HG03095 (cell line): ENCODE measurements around the gene USP49.
A peak's percentile ranks its signal among the peaks of the same experiment; 100 is the strongest.
"Not testable (repeated sequence)": the region's sequence is repeated elsewhere in the genome, so short reads cannot be mapped to it uniquely, and the experiment has no call there.

Source experiments
- ATAC-seq: cut with Tn5 transposase; IDR thresholded peaks from one replicate; pipeline ENCODE4 v1.9.1; 2021; ENCODE audit warnings: moderate library complexity; ENCODE audit not compliant: unreplicated experiment

Gene USP49

GRCh38 chr6:41895300-41896233 lies at the start of gene USP49:
Gene USP49, minus strand, starts transcription at chr6:41895375. Its CDS starts 88,392 bp downstream, at chr6:41806983.
- ATAC-seq: peak; percentile 73

DNA sequence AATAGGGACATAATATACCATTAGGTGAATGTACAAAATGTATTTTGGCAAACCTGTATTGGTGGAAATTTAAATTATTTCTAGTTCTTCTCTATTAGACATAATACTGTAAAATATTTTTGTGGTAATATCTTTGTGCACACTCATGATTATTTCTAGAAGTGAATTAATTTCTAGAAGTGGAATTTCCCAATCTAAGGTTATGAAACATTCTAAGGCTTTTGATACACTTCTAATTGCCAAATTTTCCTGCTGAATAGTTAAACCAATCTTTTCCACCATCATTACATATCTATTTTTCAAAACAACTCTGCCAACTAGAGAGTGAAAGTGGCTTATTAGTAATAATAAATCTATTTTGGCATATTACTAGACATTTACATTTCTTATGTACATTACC lies 48.3 kb upstream of the USP49 start:
- no peak for ATAC-seq

- not testable (repeated sequence) for ATAC-seq
These were observed 47.7 kb upstream of the USP49 start for GRCh38 chr6:41942882-41943281.

DNA sequence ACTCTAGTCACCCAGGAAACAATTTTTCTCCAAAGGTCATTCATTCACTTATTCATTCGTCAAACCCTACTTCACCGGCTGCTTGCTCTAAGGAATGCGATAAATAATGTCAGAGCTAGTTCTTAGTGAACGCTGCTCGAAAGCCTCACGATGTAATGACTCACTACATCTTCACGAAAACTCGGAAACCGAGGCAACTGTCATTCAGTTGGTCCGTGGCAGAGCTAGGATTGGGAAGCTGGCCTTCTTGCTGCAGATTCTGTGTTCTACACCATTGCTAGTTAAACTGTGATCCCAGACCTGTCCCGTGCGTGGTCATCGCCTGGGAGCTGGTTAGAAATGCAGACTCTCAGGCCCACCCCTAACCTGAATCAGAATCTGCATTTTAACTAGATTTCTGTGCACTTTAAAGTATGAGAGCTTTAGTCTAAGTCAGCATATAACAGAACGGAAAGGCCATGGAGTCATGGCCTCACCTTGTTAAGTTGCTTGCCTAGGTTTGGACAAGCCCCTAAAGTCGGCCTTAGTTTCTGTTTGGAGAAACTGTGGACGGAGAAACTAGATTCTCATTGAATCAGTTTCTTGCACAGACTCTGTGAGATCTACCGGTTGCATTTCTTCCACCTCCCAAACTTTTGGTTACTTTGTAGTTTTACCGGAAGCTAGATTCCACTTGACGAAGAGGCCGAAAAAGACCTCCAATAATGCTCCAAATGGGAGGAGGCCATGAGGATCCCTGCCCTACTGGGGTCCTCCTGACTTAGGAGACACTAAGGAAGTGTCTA lies 47.1 kb upstream of the USP49 start:
- ATAC-seq: no peak

DNA sequence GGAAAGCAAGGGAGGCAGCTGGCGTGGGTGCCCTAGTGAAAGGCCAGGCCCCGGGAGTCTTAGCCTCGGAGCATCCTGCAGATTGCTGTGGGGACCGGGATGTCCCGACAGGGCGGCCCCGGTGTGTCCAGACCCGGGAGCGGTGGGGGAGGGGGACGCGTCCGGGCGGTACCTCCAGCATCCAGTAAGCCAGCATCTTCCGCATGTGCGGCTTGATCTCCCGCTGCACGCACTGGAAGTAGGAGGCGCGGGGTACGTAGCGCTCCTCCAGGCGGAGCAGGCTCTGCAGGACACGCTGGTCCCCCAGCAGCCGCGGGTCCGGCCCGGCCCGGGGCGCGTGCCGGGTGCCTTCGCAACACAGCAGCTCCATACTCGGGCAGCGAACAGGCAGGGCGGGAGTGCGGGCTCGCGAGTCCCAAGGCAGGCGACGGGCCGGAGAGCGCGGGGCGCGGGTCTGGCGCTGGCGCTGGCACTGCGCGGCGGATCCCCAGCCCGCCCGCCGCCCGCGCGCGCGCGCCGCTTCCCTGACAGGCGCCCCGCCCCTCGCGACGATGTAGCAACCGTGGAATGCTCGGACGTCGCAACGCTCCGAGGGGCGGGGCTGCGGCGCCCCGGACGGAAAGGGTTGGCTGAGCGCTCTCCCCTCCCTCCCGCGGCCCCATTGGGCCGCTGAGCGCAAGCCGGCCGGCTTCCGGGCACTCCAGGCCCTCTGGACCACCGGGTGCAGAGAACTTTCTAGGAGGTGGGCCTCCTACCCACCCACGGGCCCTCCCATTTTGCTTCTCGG lies 46.3 kb upstream of the USP49 start, which contains the start of gene CCND3:
Gene CCND3, minus strand, starts transcription at position 529 of the 787 bp plus-strand sequence. Its CDS starts 159 bp downstream, at position 370.
- peak; percentile 86 for ATAC-seq

DNA sequence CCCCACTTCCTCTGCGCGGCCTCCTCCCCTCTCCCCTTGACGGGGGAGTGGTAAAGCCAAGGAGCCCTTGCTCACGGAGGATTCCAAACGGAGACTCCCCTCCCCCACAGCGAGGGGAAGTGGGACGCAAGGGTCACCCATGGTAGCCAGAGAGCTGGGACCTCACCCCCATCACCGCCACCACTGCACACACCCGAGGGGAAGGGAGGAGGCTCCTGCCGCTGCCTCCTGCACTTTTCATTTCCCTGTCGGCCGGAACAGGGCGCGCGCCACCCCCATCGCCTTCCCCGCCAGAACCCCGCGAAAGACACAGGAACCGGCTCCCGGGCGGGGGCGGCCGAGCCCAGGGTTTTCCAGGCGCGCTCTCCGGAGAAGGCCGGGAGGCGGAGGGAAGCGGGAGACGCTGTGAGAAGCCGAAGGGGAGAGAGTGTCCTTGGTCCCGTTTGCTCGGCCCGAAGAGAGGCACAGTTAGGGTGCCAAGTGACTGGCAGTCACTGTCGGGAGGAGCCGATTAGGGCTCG lies 45.6 kb upstream of the USP49 start:
- ATAC-seq: no peak

DNA sequence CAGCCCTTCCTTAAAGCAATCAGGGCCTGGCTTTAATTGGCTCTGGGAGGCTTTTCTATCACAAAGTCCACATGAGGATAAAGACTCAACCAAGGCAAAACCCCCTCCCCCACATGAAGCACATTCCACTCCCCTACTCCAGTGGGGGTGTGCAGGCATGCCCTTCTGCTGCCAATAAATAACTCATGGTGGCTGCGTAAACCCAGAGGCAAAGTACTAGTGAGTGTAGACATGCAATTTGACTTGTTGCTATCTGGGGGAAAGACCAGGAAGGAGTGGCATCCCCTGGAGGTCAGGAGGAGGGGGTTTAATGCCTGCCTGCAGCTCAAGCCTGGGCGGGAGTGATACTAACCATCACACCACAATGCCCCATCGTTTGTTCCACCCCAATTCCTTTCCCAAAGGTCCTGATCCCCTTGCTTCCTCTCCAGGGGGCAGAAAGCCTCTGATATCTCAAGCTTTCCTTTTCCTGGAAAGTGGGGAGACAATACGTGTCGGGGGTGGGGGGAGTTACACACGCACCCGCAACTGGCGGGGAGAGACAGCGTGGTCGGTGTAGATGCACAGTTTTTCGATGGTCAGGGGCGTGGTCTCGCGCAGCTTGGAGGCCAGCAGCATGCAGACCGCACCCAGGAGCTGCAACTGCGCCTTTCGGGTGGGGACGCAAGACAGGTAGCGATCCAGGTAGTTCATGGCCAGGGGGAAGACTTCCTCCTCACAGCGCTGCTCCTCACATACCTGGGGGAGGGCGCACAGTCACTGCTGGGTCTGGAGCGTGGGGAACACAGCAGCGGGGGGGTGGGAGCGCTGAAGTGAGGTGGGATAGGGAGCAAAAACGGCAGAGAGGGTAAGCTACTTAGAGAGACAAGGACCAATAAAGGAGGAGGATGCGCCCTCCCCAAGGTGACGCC lies 44.9 kb upstream of the USP49 start:
- no peak for ATAC-seq

DNA sequence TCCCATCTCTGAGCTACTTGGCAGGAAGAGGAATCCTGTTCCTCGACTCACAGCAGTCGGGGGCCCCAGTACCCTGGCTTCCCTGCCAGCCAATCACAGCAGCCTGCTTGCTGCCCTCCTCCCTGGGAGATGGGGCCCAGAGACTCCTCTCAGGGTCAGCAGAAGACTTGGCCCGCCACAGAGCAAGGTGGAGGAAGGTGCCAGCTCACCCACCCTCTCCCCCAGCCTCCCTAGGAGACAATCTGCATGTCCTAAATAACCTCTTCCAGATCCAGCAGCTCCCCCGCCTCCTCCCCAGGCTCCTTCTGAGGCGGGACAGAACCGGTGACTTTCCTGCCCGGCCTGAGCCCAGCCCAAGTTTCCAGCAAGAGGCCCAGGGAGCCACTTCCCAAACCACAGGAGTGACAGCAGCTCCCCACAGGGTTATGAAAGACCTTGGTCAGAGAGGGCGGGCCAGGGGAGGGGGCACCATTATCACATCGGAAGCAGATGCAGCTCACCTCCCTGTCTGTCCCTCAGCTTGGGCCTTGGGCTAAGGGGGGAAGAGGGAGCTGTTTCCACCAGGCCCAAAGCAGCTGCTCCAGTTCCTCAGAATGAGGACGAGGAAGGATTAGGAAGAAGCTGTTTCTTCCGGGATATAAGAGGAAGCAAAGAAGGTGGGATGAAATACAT lies 44.1 kb upstream of the USP49 start:
- ATAC-seq: no peak

- no peak for ATAC-seq
These were observed 43.5 kb upstream of the USP49 start for GRCh38 chr6:41938590-41939175.

DNA sequence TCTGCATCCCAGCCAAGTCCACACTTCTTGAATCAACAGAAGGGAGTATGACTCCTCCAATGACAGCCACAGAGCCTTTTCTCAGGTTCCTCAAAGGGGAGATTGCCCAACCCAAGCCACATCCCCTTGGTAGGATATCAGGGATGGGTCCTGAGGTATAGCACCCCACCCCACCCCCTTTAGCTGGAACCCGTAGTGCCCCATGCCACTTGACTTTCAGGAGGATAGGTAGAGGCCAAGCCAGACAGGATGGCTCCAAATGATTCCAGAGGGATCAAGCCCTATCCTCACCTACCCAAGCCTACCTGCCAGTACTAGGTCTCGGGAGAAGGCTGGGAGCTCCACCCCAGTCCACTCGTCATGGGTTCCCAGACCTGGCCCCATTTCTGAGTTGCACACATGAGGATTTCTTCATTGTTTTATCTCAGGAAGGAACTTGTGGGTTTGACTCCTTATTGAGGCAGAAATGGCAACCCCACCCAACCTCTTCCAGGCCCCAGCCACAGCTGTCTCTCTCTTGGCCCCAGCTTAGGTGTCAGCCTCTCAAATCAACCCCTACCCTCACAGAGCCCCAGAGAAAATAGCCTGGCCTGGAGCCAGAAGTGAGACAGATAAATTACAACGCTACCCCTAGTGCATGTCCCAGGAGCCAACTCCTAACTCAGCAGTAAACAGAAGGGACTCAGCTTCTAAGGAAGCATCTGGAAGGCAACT lies 42.8 kb upstream of the USP49 start:
- no peak for ATAC-seq

DNA sequence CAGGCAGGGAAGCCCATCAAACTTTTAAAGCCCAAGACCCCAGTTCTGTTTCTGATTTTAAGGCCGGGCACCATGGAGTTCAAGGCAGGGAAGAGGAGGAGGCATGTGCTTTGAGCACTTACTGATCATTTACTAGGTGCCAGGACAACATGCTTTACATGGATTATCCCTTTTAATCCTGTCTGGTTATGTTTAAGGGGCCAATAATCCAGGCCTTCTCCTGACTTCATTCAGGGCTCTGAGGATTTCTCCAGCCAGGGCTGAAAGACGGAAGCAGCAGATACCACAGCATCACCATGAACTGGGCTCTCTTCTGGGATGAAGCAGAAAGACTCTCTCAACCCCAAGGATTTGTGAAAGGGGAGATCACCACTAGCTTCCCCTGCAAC lies 42.3 kb upstream of the USP49 start:
- ATAC-seq: no peak

- peak; percentile 42 for ATAC-seq
These were observed 41.1 kb upstream of the USP49 start for GRCh38 chr6:41936073-41936837.

GRCh38 chr6:41935685-41936072 lies 40.5 kb upstream of the USP49 start:
- no peak for ATAC-seq

DNA sequence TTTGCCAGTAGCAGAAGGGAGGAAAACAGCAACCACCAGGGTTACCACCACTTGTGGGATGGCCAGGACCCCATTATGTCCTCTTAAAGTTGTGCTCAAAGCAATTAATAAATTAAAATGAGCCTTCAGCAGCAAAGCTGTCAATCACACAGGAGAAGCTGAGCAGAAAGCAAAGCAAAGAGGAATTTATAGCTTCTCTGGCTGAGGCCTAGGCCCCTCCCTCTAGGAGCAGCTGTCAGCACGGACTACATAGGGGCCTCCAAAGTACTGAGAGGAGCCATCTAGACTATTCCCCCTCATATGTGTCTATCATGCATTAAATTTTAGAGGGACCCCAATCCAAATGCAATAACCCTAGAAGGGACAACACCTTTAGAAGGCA lies 40.0 kb upstream of the USP49 start:
- ATAC-seq: no peak

DNA sequence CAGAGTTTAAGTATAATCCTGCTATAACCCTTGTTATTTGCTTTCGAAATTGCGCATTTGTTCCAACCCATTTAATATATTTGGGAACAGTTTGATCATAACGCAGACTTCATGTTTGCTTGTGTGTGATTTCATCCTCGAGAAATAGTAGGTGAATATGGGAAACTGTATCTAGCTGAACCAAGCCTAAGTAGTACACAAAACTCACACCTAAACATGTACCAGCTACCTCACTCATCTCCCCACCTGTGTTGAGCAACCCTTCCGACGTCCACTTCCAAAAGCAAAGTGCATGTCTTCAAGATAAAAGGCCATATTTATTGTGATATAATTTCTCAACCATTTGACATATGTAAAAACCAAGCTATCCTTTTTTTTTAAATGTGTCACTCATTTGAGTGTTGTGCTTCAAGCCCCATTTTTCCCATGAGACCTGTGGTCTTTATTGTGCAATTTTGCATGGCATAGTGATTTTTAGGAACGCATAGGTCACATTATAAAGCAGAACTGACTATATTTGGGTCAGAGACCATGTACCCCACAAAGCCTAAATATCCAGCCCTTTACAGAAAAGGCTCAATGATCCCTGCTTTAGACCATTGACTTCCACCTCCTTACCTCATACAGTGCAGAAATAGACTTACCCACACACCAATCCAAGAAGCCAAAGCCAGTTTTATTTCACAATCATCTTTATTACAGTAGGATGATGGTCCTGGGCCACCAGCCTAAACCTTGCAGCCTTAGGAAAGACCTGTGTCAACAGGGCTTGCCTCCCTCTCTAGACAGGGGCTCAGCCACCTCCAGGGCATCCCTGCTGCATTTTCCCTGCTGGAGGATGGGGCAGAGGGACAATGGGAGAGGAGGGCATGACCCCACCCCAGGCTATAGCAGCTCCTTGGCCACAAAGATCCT lies 39.4 kb upstream of the USP49 start:
- ATAC-seq: no peak

DNA sequence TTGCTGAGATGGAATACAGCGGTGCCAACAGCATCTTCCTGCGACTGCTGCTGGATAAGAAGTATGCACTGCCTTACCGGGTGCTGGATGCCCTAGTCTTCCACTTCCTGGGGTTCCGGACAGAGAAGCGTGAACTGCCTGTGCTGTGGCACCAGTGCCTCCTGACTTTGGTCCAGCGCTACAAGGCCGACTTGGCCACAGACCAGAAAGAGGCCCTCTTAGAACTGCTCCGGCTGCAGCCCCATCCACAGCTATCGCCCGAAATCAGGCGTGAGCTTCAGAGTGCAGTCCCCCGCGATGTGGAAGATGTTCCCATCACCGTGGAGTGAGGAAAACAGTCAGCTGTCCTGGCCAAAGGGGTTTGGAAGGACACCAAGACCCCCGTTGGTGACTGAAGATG lies 37.2 kb upstream of the USP49 start:
- ATAC-seq: no peak
